Thyroid gland (tissue), 4 donors: ENCODE data around the gene BRSK1.

Experiments used
- POLR2A ChIP-seq, 2 donors: fragments of 450-650 bp; IDR thresholded peaks; one replicate each; pipeline ENCODE4 v1.6.1; 2017; ENCODE audit warnings: antibody characterized with exemption in 2 of 2, mild to moderate bottlenecking in 2 of 2, moderate library complexity in 1 of 2
- TF ChIP-seq, protein P1 (sequence below), 6 experiments: fragments of 200-600 bp in 3 of 6; fragments of 450-650 bp in 3 of 6; sonication (generic) in 3 of 6; IDR thresholded peaks; one replicate each; pipeline ENCODE4 v1.5.1; 2016 to 2019; ENCODE audit warnings: antibody characterized with exemption in 6 of 6, mild to moderate bottlenecking in 2 of 6, inconsistent platforms in 1 of 6, moderate library complexity in 1 of 6

DNA sequence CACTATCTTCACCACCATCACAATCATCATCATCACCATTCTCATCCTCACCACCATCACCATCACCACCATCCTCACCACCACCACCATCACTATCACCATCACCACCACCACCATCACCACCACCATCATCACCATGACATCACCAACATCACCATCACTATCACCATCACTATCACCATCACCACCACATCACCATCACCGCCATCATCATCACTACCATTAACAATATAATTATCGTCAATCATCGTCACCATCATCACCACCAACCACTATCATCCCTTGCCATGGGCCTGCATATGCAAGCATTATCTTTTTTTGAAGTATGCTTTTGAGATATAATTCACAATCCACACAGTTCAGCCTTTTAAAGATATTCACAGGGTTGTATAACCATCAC, 17.4 kb upstream of the BRSK1 start:
- no peak for TF ChIP-seq POLR2A (IDR thresholded peaks at IDR 0.05)
- TF ChIP-seq, protein P1, sequence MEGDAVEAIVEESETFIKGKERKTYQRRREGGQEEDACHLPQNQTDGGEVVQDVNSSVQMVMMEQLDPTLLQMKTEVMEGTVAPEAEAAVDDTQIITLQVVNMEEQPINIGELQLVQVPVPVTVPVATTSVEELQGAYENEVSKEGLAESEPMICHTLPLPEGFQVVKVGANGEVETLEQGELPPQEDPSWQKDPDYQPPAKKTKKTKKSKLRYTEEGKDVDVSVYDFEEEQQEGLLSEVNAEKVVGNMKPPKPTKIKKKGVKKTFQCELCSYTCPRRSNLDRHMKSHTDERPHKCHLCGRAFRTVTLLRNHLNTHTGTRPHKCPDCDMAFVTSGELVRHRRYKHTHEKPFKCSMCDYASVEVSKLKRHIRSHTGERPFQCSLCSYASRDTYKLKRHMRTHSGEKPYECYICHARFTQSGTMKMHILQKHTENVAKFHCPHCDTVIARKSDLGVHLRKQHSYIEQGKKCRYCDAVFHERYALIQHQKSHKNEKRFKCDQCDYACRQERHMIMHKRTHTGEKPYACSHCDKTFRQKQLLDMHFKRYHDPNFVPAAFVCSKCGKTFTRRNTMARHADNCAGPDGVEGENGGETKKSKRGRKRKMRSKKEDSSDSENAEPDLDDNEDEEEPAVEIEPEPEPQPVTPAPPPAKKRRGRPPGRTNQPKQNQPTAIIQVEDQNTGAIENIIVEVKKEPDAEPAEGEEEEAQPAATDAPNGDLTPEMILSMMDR (IDR thresholded peaks at IDR 0.05) = no peak
